Measurements from ENCODE around the gene EMP2. TPM values are rescaled to one million over a fixed set of nuclear protein-coding genes. Genes with fewer than 3 reads are reported as not detected.

The EMP2 gene
- polyA plus RNA-seq, 2 of the 4 experiments (the other 2 are of a cell fraction): 14.2 to 21.4 TPM

GRCh38 chr16:10584981-10585438 lies 4.6 kb upstream of the EMP2 start:
- ChIA-PET CTCF (interaction anchor here (1.2 kb wide), 1 partner anchor 334 kb away, joined by 4 read pairs; no protein-coding TSS in a partner anchor), POLR2A (no interaction called here)
- no peak overlapping the region for H3K4me2 ChIP-seq
- ATAC-seq: no peak
- H3K4me3 ChIP-seq: no peak overlapping the region
- 23% methylated on average over 5 of the region's 5 CpGs for WGBS (ENCODE audit: missing lambda C conversion rate)
- H3K4me1 ChIP-seq: 0 out of 3 replicates have a peak, but pooled peaks cover 4% of the 10 kb centered on the region
- TF ChIP-seq RAD21 (conservative IDR thresholded peaks at IDR 0.05 in 1 of 2, IDR thresholded peaks at IDR 0.05 in 1 of 2): no peak
- TF ChIP-seq CBX8 (IDR thresholded peaks at IDR 0.05): no peak
- TF ChIP-seq HES2 (IDR thresholded peaks at IDR 0.05): no peak
- DNase-seq (ENCODE audit: low read depth in 1 of 2, low spot score in 1 of 2): no peak
- H3K27ac ChIP-seq: no peak overlapping the region
- no peak for FAIRE-seq
- H3K9me3 ChIP-seq: no peaks in the 10 kb centered on the region

- no peak overlapping the region for H3K4me3 ChIP-seq
- H3K4me2 ChIP-seq: no peak overlapping the region
- ChIA-PET POLR2A (no interaction called here), CTCF (interaction anchor here (1.1 kb wide), 1 partner anchor 69 kb away, joined by 4 read pairs; no protein-coding TSS in a partner anchor)
- no peaks in the 10 kb centered on the region for H3K9me3 ChIP-seq
- 0 out of 3 replicates have a peak, but pooled peaks cover 8% of the 10 kb centered on the region for H3K4me1 ChIP-seq
- TF ChIP-seq FOSB (CRISPR knock-in tag; IDR thresholded peaks at IDR 0.05) (no peak), RNF2 (IDR thresholded peaks at IDR 0.05; ENCODE audit: borderline replicate concordance, low read depth) (no peak), BHLHE40 (IDR thresholded peaks at IDR 0.05; ENCODE audit: low read depth, low read length) (no peak), CHD4 (IDR thresholded peaks at IDR 0.05; ENCODE audit: borderline replicate concordance) (no peak), SMC3 (IDR thresholded peaks at IDR 0.05) (no peak), ZC3H11A (IDR thresholded peaks at IDR 0.05) (no peak), RFX5 (IDR thresholded peaks at IDR 0.05) (no peak), ZSCAN20 (CRISPR knock-in tag; IDR thresholded peaks at IDR 0.05) (no peak), MAZ (IDR thresholded peaks at IDR 0.05; ENCODE audit: borderline replicate concordance, low read depth, low read length) (no peak), TP53 (CRISPR knock-in tag; IDR thresholded peaks at IDR 0.05) (no peak), KDM1A (IDR thresholded peaks at IDR 0.05; ENCODE audit: low read depth) (no peak), MYC (IDR thresholded peaks at IDR 0.05; ENCODE audit: borderline replicate concordance, low read length) (no peak), GATA3 (IDR thresholded peaks at IDR 0.05; ENCODE audit: borderline replicate concordance) (no peak)
- TF ChIP-seq, protein P1, sequence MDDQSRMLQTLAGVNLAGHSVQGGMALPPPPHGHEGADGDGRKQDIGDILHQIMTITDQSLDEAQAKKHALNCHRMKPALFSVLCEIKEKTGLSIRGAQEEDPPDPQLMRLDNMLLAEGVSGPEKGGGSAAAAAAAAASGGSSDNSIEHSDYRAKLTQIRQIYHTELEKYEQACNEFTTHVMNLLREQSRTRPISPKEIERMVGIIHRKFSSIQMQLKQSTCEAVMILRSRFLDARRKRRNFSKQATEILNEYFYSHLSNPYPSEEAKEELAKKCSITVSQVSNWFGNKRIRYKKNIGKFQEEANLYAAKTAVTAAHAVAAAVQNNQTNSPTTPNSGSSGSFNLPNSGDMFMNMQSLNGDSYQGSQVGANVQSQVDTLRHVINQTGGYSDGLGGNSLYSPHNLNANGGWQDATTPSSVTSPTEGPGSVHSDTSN (IDR thresholded peaks at IDR 0.05): no peak
- TF ChIP-seq, protein P2, sequence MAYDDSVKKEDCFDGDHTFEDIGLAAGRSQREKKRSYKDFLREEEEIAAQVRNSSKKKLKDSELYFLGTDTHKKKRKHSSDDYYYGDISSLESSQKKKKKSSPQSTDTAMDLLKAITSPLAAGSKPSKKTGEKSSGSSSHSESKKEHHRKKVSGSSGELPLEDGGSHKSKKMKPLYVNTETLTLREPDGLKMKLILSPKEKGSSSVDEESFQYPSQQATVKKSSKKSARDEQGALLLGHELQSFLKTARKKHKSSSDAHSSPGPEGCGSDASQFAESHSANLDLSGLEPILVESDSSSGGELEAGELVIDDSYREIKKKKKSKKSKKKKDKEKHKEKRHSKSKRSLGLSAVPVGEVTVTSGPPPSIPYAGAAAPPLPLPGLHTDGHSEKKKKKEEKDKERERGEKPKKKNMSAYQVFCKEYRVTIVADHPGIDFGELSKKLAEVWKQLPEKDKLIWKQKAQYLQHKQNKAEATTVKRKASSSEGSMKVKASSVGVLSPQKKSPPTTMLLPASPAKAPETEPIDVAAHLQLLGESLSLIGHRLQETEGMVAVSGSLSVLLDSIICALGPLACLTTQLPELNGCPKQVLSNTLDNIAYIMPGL (CRISPR knock-in tag; IDR thresholded peaks at IDR 0.05; ENCODE audit: borderline replicate concordance): no peak
- no peak for ATAC-seq
- WGBS (ENCODE audit: missing lambda C conversion rate): 57% methylated on average over 4 of the region's 4 CpGs
- H3K27ac ChIP-seq: no peak overlapping the region
- no peak for DNase-seq (ENCODE audit: low read depth in 1 of 2, low spot score in 1 of 2)
- FAIRE-seq: no peak
Measured at GRCh38 chr16:10583269-10583668, 2.9 kb upstream of the EMP2 start.

DNA sequence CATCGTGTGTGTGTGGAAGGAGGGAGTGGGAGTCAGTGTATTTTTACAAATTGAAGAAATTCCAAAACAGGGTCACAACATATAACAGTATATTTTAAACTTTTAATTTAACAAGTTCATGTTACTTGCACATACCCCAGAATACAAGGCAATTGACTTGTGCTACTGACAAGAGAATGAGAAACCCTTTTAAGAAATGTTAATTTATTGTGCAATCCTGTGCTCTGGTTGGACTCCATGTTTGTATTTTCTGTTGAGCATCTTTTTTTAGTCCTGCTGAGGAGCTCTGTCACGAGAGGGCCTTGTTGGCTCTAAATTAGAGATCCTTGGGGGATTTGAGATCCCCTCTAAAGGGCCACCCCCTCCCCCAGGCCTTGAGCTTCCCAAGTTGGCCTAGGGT lies 1.1 kb upstream of the EMP2 start:
- H3K4me3 ChIP-seq: no peak overlapping the region
- TF ChIP-seq BHLHE40 (IDR thresholded peaks at IDR 0.05; ENCODE audit: low read depth, low read length) (no peak), EP300 (IDR thresholded peaks at IDR 0.05) (no peak), CEBPB (IDR thresholded peaks at IDR 0.05) (peak; percentile 25 to 28; a peak in 2 of 4 replicates), RFX5 (IDR thresholded peaks at IDR 0.05) (no peak)
- TF ChIP-seq, protein P3, sequence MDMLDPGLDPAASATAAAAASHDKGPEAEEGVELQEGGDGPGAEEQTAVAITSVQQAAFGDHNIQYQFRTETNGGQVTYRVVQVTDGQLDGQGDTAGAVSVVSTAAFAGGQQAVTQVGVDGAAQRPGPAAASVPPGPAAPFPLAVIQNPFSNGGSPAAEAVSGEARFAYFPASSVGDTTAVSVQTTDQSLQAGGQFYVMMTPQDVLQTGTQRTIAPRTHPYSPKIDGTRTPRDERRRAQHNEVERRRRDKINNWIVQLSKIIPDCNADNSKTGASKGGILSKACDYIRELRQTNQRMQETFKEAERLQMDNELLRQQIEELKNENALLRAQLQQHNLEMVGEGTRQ (IDR thresholded peaks at IDR 0.05): no peak
- ATAC-seq: no peak
- H3K9me3 ChIP-seq: no peaks in the 10 kb centered on the region
- FAIRE-seq: no peak
- peak overlapping the region in 1 of 2 experiments; percentile 89; a peak in 1 of 6 replicates for H3K27ac ChIP-seq
- WGBS (ENCODE audit: missing lambda C conversion rate): 90% methylated on average over 2 of the region's 2 CpGs
- DNase-seq (ENCODE audit: low read depth in 1 of 2, low spot score in 1 of 2): no peak
- 0 out of 3 replicates have a peak, but pooled peaks cover 8% of the 10 kb centered on the region for H3K4me1 ChIP-seq
- CTCF ChIA-PET: interaction anchor here (1.4 to 2.3 kb wide), 3 partner anchors 12 to 337 kb away, joined by 4 to 8 read pairs (median 6); no protein-coding TSS in a partner anchor
- no peak overlapping the region; the same call in 2 of the 3 replicates for H3K4me2 ChIP-seq
- POLR2A ChIA-PET: no interaction called here

Data from A549 (cell line).